NCI-H69 (cell line): ENCODE measurements around the gene PPP1R14B.

Experiments used
- DNase-seq: peaks from one replicate; lab custom pipeline; 2025; lab: John Stamatoyannopoulos, UW

PPP1R14B gene

DNA sequence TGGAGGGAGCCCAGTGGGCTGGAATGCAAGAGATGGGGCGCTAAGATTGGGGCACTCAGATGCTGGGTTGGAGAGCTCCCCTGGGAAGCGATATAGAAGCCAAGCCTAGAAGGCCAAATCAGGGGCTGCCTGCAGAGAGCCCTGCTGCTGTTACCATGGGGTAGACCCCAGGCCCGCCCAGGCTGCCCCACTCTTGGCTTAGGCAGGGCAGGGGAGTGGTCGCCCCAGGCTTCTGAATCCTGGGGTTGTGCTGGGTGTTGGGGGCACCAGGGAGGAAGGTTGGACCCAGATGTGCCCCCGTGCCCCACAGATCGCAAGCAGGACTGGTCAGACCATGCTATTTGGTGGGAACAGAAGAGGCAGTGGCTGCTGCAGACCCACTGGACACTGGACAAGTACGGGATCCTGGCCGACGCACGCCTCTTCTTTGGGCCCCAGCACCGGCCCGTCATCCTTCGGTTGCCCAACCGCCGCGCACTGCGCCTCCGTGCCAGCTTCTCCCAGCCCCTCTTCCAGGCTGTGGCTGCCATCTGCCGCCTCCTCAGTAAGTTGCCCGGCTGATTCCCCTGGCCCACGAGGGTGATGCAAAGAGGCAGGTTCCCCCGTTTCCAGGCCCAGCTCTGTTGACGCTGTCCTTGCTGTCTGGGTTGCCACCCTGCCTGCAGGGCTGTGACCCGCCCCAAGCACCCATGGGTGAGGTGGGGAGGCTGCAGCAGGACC is 36.3 kb downstream of the PPP1R14B start:
- DNase-seq, result no peak

DNA sequence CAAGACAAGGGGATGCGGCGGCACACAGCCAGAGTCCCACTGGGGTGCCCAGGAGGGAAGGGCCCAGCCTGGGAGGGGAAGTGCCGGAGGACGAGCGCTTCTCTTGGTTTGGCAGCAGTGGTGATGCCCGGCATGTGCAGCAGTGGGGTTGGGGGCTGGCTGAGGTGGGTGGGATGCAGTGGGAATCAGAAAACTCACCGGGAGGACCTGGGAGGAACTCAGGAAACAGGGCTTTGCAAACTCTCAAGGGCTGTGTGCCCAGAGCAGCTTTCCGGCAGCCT is 37.2 kb downstream of the PPP1R14B start:
- no peak for DNase-seq

DNA sequence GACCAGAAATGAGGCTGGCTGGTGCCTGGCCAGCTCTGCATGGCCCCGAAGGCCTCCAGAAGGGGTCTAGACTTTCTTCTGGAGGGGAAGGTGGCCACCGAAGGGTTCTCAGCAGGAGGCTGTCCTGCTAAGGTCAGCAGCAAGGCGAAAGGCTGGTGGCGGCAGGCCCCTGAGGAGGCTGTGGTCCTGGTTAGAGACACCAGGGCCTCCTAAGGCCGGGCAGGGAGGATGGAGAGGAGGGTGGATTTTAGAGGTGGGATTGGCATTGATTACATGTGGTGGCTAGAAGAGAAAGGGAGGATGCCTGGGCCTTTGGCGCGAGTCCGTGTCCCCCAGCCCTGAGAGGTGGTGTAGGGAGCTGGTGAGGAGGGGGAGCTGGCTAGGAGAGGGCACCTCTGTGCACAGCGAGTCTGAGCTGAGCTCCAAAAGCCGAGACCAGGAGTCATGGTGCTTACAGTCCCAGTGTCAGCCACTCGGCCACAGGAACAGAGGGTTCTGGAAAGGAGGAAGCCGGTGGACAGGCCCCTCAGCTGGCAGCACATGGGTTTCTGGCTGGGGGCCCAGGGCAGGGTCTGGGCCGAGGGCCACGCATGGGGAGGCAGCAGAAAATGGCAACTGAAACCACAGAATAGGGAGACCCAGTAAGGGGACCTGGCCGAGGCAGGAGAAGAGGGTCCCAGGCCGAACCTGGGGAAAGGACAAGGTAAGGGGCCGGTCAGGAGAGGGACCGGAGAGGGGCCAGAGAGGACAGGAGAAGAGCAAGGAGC is 37.8 kb downstream of the PPP1R14B start:
- DNase-seq, result no peak

DNA sequence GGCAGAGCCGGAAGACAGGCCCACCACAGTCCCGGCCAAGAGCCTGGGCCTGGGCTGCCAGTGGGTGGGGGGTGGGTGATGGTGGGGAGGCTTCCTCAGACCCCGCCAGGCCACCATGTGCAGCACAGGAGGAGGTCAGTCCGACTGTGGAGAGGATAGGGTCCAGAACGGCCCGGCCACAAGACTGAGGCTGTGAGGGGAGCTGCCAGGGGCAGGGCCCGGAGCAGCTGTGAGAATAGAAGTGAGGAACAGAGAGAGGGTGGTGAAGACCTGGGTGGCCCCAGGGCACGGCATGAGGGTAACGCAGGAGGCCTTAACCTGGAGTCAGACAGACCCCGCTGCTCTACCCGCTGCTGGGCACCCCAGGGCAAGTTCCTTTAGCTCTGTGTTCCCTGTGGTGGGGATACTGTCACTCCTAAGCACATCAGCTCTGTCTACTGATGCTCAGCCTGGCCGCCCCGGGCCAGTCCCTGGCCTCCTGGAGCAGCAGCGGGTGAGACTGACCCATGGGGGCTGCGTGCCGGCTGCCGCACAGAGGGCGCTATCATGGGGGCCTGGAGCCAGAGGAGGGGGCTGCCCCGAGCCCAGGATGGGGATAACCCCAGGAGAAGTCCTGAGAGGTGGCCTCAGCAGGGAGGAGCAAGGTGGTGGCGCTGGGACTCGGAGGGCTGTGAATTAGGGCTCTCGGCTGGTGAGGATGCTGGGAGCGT is 38.5 kb downstream of the PPP1R14B start:
- DNase-seq, result no peak

- DNase-seq, result no peak
Observed at GRCh38 chr11:64207256-64208085, 39.3 kb downstream of the PPP1R14B start.

GRCh38 chr11:64206457-64207255 is 40.1 kb downstream of the PPP1R14B start, which contains the start of gene FERMT3:
TSS of gene FERMT3 (plus strand) at chr11:64206721. CDS start at chr11:64207365, 644 bp downstream.
- DNase-seq, result no peak

GRCh38 chr11:64204464-64204989 is 42.2 kb downstream of the PPP1R14B start:
- peak; percentile 95 for DNase-seq

- DNase-seq, result no peak
Observed at GRCh38 chr11:64204080-64204440, 42.7 kb downstream of the PPP1R14B start.

- DNase-seq, result no peak
Observed at GRCh38 chr11:64203421-64204079, 43.2 kb downstream of the PPP1R14B start.

DNA sequence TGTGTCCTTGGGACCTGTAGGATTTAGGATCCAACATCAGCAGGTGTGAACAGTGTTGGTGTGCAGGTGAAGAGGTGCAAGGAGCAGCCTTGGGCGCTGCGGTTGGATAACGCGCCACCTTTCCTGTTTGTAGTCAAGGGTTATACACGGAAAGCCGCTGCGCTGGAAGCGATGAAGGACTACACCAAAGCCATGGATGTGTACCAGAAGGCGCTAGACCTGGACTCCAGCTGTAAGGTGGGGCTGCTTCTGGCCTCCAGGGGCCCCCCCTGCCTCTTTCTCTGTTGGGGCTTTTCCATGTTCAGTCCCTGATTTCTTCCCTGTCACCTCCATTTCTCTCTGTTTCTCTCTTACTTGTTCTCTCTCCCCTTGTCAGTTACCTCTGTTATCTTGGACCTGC is 43.8 kb downstream of the PPP1R14B start:
- DNase-seq, result no peak

- DNase-seq, result no peak
Observed at GRCh38 chr11:64201543-64201942, 45.2 kb downstream of the PPP1R14B start.

GRCh38 chr11:64198511-64198910 is 48.2 kb downstream of the PPP1R14B start:
- no peak for DNase-seq

- no peak for DNase-seq
Observed at GRCh38 chr11:64196626-64197025, 50.1 kb downstream of the PPP1R14B start.
